Measurements from ENCODE around the gene AXL. TPM values are rescaled to one million over a fixed set of nuclear protein-coding genes. Genes with fewer than 3 reads are reported as not detected.
"Not testable (repeated sequence)": the region's sequence is repeated elsewhere in the genome, so short reads cannot be mapped to it uniquely, and the experiment has no call there.

AXL gene
- not detected for polyA plus RNA-seq (2012; ENCODE audit: missing spikeins)

GRCh38 chr19:41218615-41219507, at the start of gene AXL:
Gene AXL, plus strand, starts transcription at chr19:41219223. Its CDS starts 170 bp downstream, at chr19:41219393.
- DNase-seq (ENCODE audit: insufficient read length) (no peak), FAIRE-seq (no peak)
- TF ChIP-seq POLR2A (IDR thresholded peaks at IDR 0.05; ENCODE audit: low read depth, low read length), result no peak
- no peak for TF ChIP-seq POLR2AphosphoS5 (IDR thresholded peaks at IDR 0.05; ENCODE audit: low read depth, low read length)
- no peak for TF ChIP-seq TAF1 (IDR thresholded peaks at IDR 0.05; ENCODE audit: borderline replicate concordance, low read depth, low read length)

DNA sequence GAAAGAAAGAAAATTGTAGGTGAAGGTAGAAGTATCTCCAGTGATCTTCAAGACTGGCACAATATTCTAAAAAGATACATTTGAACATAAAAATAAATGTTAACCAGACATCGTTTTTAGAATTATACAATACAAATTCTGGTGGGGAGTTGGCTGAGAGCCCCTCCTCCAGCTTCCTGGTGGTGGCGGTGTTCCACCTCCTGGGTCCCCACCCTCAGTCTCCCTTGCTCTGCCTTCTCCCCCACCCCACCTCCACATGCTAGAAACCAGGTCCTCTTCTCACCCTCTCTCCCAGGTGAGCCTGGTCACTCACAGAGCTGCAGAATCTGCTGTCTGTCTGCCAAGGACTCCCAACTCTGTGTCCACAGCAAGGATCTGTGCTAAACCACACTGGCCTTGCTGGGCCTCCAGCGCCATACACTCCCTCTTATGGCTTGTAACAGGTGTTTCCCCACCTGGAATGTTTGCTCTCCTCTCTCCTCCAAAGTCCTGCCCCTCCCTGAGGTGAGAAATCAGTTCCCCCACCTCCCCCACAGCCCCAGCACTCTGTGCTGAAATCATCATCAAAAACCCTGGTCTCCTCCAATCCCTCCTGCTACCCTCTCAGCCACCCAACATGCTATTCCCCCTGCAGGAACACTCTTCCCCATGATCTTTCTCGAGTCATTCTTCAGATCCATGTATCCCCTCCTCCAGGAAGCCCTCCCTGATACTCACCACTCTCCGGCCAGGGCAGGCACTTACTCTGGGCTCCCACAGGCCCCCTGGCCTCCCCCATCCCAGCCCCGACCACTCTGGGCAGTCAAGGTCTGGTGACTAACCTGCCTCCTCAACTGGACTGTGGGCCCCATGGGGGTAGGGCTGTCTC, 46.5 kb upstream of the AXL start:
- FAIRE-seq, result no peak
- TF ChIP-seq POLR2AphosphoS5 (IDR thresholded peaks at IDR 0.05; ENCODE audit: low read depth, low read length) (no peak), TAF1 (IDR thresholded peaks at IDR 0.05; ENCODE audit: borderline replicate concordance, low read depth, low read length) (no peak), POLR2A (IDR thresholded peaks at IDR 0.05; ENCODE audit: low read depth, low read length) (no peak)
- DNase-seq (ENCODE audit: insufficient read length), result no peak

- no peak for FAIRE-seq
- no peak for DNase-seq (ENCODE audit: insufficient read length)
- TF ChIP-seq TAF1 (IDR thresholded peaks at IDR 0.05; ENCODE audit: borderline replicate concordance, low read depth, low read length) (no peak), POLR2A (IDR thresholded peaks at IDR 0.05; ENCODE audit: low read depth, low read length) (no peak), POLR2AphosphoS5 (IDR thresholded peaks at IDR 0.05; ENCODE audit: low read depth, low read length) (no peak)
Measured at GRCh38 chr19:41174297-41174928, 44.6 kb upstream of the AXL start.

GRCh38 chr19:41175801-41176777, 42.9 kb upstream of the AXL start:
- no peak for TF ChIP-seq TAF1 (IDR thresholded peaks at IDR 0.05; ENCODE audit: borderline replicate concordance, low read depth, low read length)
- no peak for TF ChIP-seq POLR2AphosphoS5 (IDR thresholded peaks at IDR 0.05; ENCODE audit: low read depth, low read length)
- no peak for TF ChIP-seq POLR2A (IDR thresholded peaks at IDR 0.05; ENCODE audit: low read depth, low read length)
- DNase-seq (ENCODE audit: insufficient read length) (no peak), FAIRE-seq (no peak)

- not testable (repeated sequence) for FAIRE-seq; DNase-seq (ENCODE audit: insufficient read length)
Measured at GRCh38 chr19:41180173-41180572, 38.9 kb upstream of the AXL start.

DNA sequence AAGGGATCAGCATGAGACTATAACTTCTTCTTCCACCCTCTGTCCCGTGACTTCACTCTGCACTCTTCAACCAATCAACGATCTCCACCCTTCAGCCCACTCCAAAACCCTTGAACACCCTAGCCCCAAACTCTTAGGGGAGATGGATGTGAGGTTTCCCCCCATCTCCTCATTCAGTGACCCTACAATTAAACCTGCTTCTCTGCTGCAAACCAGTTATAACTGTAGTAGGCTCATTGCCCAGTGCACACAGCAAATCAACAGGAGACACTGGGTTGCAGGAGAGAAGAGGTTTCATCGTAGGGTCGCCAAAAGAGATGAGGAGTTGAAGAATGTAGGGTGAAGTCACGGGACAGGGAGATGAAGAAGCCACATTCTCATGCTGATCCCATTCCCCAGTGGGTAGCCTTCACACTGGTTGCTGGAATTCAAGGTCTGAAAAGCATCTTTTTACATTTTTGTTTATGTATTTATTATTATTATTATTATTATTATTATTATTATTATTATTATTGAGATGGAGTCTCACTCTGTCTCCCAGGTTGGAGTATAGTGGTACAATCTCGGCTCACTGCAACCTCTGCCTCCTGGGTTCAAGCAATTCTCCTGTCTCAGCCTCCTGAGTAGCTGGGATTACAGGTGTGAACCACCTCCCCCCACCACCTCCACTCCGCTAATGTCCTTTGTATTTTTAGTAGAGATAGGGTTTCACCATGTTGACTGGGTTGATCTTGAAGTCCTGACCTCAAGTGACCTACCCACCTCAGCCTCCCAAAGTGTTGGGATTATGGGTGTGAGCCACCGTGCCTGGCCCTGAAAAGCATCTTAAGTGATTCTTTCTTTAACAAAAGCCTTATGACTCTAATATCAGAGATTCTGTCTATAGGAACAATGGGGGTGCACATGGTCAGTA, 31.8 kb upstream of the AXL start:
- TF ChIP-seq POLR2A (IDR thresholded peaks at IDR 0.05; ENCODE audit: low read depth, low read length) (no peak), POLR2AphosphoS5 (IDR thresholded peaks at IDR 0.05; ENCODE audit: low read depth, low read length) (no peak), TAF1 (IDR thresholded peaks at IDR 0.05; ENCODE audit: borderline replicate concordance, low read depth, low read length) (no peak)
- no peak for DNase-seq (ENCODE audit: insufficient read length)
- FAIRE-seq, result no peak

GRCh38 chr19:41187884-41188279, 31.1 kb upstream of the AXL start:
- TF ChIP-seq POLR2AphosphoS5 (IDR thresholded peaks at IDR 0.05; ENCODE audit: low read depth, low read length) (no peak), POLR2A (IDR thresholded peaks at IDR 0.05; ENCODE audit: low read depth, low read length) (no peak), TAF1 (IDR thresholded peaks at IDR 0.05; ENCODE audit: borderline replicate concordance, low read depth, low read length) (no peak)
- DNase-seq (ENCODE audit: insufficient read length), result no peak
- no peak for FAIRE-seq

DNA sequence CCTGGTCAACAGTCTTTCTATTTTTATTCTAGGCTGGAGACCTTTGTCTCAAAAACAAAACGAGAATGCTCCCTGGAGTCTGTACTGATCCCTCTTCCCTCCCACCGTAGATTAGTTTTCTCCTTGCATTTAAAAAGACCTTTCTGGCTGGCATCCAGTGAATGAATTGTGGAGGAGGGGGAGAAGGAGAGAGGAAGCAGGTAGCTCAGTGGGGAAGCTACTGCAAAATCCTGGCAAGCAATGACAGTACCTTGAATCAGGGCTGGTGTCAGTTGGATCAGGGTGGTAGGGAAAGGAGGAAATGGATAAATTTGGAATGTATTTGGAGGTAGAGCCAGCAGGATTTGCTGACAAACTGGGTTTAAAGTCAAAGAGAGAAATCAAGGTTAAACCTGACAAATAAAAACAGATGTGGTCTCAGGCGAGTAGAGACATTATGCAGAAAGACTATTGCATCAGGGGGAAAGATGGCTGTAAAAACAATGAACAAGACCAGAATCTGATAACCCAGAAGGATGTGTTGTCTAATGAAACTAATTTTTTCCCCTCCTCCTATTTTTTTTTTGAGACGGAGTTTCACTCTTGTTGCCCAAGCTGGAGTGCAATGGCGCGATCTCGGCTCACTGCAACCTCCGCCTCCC, 29.5 kb upstream of the AXL start:
- FAIRE-seq (no peak), DNase-seq (ENCODE audit: insufficient read length) (no peak)
- TF ChIP-seq TAF1 (IDR thresholded peaks at IDR 0.05; ENCODE audit: borderline replicate concordance, low read depth, low read length) (no peak), POLR2AphosphoS5 (IDR thresholded peaks at IDR 0.05; ENCODE audit: low read depth, low read length) (no peak), POLR2A (IDR thresholded peaks at IDR 0.05; ENCODE audit: low read depth, low read length) (no peak)

Measured in GM12892 (cell line).